KBM-7 (cell line): Measurements from ENCODE around the gene NOTUM.
"Not testable (repeated sequence)": the region's sequence is repeated elsewhere in the genome, so short reads cannot be mapped to it uniquely, and the experiment has no call there.

Source experiments
- DNase-seq: peaks from one replicate; pipeline ENCODE4 v3.0.0-alpha.2; 2015
- in situ Hi-C: fragments of 300-500 bp; cut with MboI; formaldehyde crosslinking; loops from 2 replicates; pipeline ENCODE4 v1.14.3; 2020; ENCODE audit warnings: low sequenced_read_pairs, low pct_unique_long_range_greater_than_20kb, mixed read lengths

NOTUM gene

DNA sequence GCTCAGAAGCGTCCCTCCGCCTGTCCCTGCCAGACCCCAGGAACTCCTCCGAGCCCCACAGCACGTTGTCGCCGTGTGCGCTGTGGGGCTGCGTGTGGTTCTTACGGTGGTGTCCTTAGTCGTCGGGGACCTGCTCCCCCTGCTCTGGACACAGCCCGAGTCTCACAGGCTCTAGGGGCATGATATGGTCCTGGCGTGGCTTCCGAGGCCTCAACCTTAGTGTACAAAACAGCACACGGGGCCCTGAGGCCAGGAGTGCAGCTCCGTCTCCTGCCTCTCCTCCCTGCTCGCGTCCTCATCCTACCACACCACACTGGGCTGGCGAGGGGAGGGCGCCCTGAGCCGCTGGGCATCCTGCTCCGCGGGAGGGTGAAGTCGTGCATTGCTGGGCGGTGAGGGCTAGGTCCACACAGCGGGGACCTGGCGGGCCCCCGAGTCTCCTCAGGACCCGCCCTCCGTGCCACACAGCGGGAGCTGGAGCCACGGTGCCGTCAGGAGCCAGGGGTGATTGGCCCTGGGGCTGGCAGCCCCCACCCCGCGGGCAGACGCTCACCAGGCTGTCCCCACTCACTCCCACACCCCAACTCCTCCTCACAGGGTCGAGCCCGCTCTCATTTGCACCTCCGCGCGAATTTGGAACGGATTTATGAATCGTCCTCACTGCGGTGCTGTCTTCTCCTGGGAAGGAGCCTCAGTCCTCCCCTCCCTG lies 32.3 kb downstream of the NOTUM start:
- in situ Hi-C loops = no loop called here
- no peak for DNase-seq

GRCh38 chr17:81927653-81928543 lies 33.1 kb downstream of the NOTUM start, which contains the start of gene MAFG:
MAFG (minus strand) TSS chr17:81927735; CDS start chr17:81923185, 4,550 bp downstream.
- peak; percentile 96 for DNase-seq
- in situ Hi-C loops = no loop called here

- no peak for DNase-seq
- in situ Hi-C loops = no loop called here
Observed at GRCh38 chr17:81927152-81927652, 33.8 kb downstream of the NOTUM start.

DNA sequence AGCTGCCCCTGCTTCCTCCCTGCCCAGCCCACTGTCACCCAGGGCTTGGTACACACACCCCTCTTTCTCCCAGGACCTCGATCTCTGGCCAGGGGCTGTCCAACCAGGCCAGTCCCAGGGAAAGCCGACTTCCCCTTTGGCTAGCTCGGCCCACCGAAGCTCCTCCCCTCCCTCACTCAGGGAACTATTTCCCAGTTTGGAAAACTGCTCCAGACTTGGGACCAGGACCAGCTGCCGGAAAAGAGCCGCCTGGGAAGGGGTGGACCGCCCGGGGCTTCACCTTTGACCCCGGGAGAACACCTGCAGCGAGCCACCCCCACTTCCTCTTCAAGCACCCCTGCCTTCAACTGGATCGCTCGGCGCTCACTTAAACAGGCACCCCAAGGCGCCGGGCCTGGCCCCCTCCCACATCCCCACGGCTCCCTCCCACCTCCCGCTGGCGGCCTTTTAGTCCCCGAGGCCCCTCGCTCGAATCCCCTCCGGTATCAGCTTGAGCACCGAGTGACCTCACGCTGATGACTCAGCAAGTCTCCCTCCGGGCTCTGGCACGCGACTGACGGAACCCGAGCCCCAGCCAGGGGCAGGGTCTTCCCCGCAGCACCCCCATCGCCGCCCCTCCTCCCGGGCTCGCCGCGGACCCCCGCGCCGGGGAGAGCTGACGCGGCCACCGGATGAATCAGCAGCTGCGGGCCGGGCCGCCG lies 34.4 kb downstream of the NOTUM start:
- DNase-seq = peak; percentile 56
- in situ Hi-C loops = no loop called here

- in situ Hi-C loops = no loop called here
Observed at GRCh38 chr17:81925860-81926450, 35.0 kb downstream of the NOTUM start.

GRCh38 chr17:81924557-81925532 lies 36.1 kb downstream of the NOTUM start:
- no peak for DNase-seq
- in situ Hi-C loops = no loop called here

More at GRCh38 chr17:81925860-81926450, 35.0 kb downstream of the NOTUM start:
- DNase-seq = no peak

DNA sequence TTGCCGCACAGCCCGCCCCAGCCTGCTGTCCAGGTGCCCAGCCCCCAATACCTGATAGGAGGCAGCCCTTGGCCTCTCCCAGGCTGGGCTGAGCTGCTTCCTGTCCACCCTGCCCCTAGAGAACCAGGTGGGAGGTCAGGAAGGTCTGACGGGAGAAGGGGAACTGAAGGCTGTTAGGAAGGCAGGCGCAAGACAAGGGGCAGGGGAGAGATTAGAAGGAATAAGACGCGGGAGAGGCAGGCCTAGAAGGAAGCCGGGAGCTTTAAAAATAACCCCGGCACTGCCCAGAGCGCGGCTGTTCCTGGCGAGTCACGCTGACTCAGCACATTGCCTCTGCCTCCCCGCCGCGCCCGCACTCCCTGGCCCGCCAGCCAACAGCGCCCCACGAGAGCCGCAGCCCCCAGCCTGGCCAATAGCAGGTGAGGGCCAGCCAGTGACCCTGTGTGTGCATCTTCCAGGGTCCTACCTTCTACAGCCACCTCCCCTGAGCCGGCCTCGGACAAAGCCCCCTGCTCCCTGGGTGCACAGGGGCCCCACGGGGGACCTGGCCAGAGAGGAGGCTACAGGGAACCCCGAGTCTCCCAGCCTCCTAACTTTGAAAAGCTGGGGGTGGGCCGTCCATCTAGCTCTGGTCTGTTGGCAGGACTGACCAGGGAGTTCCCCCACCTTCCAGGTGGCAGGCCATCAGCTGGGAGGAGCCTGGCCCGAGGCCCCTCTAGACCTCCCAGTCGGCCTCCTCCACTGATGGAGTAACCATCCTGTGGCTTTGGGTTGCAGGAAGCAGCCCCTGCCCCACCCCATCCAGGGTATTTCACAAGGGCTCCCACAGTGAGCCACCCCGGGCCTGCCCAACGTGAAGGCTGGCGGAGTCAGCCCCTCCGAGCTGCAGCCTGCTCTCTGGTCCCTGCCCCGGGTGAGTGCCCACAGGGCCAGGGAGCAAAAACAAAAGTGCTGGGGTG lies 37.4 kb downstream of the NOTUM start:
- peak; percentile 84 for DNase-seq
- in situ Hi-C loops = no loop called here

DNA sequence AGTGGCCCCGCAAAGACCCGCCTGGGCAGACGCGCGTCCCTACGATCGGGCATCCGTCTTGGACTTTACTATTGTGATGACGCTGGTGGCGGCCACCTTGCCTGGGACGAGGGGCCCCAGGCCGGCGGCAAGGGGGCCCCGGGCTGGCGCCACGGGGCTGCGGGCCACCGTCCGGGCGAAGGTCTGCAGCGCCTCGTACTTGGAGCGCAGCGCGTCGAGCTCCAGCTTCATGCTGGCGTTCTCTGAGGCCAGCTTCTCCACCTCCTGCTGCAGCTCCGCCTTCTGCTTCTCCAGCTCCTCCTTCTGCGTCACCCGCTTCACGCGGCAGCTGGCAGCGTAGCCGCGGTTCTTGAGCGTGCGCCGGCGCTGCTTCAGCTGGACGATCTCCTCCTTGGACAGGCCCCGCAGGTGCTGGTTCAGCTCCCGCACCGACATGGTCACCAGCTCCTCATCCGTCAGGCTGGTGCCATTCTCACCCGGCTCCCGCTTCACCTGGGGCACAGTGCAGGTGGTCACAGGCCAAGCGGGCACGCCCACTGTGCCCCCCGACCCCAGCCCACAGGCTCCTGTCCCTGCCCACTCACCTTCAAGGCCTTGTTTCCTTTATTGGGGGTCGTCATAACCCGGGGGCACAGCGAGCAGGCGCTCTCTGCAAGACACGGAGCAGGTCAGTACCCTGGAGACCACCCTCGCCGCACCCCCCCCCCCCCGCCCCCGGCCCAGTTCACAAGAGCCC lies 38.3 kb downstream of the NOTUM start:
- DNase-seq = no peak

DNA sequence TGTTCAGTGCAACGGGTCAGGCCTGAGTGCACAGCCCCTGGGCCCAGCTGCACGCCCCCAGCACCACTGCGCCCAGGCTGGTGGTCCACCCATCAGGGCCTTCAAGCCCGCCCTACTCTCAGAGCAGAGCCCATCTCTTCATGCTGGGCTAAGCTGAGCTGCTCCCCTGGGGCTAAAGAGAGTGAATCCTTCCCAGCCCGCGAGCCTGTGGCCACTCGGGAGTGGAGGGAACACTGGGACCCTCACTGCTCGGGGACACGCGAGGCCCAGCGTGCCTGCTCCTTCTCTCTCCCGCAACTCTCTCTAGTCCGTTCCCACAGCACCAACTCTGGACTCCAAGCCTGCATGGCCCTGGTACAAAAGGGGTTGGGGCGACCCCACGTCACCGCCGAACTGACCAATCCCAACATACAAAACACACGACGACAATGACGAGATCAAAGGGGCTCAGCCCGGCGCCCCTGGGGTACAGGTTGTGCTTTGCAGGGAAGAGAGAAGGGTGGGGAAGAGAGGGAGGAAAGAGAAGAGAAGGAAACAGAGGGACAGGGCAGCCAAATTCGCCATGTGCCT lies 38.9 kb downstream of the NOTUM start:
- DNase-seq = no peak
- in situ Hi-C loops = no loop called here

More for the DNA sequence above, 38.3 kb downstream of the NOTUM start:
- in situ Hi-C loops = no loop called here

- no peak for DNase-seq
- in situ Hi-C loops = no loop called here
Observed at GRCh38 chr17:81921537-81921862, 39.5 kb downstream of the NOTUM start.

DNA sequence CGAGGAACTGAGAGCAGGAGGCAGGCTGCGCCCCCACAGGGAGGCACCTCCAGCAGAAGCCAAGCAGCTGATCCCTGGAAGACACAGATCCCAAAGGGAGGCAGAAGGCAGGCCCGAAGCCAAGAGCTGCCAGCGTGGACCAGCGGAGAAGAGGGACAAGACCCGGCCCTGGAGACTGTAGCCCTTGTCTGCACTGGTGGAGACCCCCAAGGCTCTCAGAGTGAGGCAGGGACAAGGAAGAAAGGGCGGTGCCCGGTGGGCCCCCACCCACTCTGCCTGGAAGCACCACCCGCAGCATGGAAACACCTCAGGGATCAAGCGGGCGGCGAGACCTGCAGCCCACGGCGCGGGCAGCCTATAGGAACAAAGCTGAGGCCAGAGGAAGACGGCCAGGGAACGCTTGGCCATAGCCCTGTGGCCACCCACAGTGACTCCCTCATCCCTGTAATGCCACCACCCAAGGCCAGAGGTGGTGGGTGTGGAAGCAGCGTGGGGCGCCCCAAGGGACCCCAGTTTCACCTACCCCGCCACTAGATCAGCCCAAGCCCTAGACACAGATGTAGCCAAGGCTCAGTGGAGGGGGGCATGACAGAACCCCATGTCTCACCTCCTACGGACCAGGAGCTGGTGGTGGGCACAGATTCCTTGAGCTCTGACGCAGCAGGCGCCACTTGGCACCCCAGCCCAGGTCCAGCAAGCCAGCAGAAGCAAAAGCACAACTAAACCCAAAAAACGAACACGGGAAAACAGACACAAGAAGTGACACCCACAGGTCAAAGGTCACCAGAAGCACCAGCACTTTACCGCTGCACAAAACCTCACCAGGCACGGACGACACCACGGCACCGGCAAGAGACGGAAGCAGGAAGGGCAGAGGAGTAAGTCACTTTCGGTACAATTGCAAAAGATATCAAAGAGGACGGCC lies 40.1 kb downstream of the NOTUM start:
- no peak for DNase-seq
- in situ Hi-C loops = no loop called here

GRCh38 chr17:81918832-81919545 lies 42.0 kb downstream of the NOTUM start:
- in situ Hi-C loops = no loop called here

GRCh38 chr17:81918333-81918669 lies 42.7 kb downstream of the NOTUM start:
- DNase-seq, in situ Hi-C loops: not testable (repeated sequence)

More at GRCh38 chr17:81918832-81919545, 42.0 kb downstream of the NOTUM start:
- peak; percentile 83 for DNase-seq

DNA sequence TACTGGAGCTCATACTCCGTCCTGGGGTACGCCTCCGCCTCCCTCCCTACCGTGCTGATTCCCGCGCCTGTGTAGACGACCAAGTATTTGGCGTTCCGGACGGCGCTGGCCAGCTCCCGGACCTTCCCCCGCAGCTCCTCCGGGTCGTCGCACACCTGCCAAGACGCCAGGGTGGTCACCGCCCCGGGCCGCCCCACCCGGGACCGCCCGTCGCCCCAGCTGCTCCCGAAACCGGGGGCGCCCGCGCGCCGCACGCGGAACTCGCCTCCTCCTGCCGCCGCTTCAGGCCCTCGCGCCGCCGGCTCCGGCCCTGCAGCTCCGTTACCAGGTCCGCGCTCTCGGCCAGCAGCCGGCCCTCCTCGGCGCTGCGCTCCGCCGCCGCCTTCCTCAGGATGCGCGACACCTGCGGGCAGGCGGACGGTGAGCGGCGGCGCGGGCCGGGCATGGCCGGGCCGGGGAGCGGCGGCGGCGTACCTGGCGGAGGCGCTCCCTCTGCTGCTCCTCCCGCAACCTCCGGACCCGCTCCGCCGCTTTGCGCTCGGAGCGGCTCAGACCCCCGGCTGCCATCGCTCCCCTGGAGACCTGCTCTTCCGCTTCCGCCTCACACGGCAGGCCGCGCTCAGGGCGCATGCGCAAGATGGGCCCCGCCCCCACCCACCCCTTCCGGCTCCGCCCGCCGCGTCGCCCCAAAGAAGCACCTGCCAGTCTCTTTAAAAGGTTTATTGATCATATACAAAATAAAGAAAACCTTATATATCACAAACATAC lies 43.2 kb downstream of the NOTUM start, which contains the start of gene SIRT7:
SIRT7 (minus strand) TSS at position 612 of the 768 bp plus-strand sequence; CDS start at position 567, 45 bp downstream.
- in situ Hi-C loops = no loop called here
- peak; percentile 71 for DNase-seq
